Uterus (tissue), 2 donors: ENCODE data around the gene MAGOH.

Experiments used
- CTCF ChIP-seq, 4 experiments: fragments of 200-600 bp in 2 of 4; fragments of 450-650 bp in 2 of 4; sonication (generic) in 2 of 4; IDR thresholded peaks; one replicate each; pipeline ENCODE4 v1.5.1; 2016 to 2019; ENCODE audit warnings: antibody characterized with exemption in 4 of 4, mild to moderate bottlenecking in 2 of 4, moderate library complexity in 1 of 4
- POLR2A ChIP-seq, 2 donors: fragments of 450-650 bp; IDR thresholded peaks; one replicate each; pipeline ENCODE4 v1.6.1; 2016; ENCODE audit warnings: antibody characterized with exemption in 2 of 2, mild to moderate bottlenecking in 1 of 2, moderate library complexity in 1 of 2

DNA sequence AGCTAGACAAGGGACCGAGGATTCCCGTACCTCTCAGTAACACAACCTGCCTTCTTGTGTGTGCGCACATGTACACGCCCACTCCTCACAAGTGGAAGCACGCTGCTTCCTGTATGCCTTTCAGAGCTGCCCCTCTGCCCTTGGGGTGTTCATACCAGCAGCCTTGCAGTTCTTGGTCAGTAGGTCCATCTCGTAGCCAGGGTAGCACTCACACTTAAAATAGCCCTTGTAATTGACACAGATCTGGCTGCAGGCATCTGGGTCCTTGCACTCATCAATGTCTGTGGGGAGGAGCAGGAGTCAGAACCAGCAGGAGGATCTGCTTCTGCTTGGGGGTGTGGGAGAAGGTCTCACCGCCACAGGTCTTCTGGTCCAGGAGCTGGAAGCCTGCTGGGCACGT is 32.6 kb upstream of the MAGOH start:
- no peak for TF ChIP-seq CTCF (IDR thresholded peaks at IDR 0.05)
- no peak for TF ChIP-seq POLR2A (IDR thresholded peaks at IDR 0.05)
